HG03354 (cell line): Measurements from ENCODE around the gene MOG.
"Not testable (repeated sequence)": the region's sequence is repeated elsewhere in the genome, so short reads cannot be mapped to it uniquely, and the experiment has no call there.

Experiments
- ATAC-seq: cut with Tn5 transposase; IDR thresholded peaks from one replicate; pipeline ENCODE4 v1.9.1; 2021; ENCODE audit warnings: mild to moderate bottlenecking; ENCODE audit not compliant: unreplicated experiment, poor library complexity, severe bottlenecking

Gene MOG

GRCh38 chr6:29633534-29633905, 23.4 kb upstream of the MOG start:
- ATAC-seq = no peak

- no peak for ATAC-seq
Observed at GRCh38 chr6:29637247-29637646, 19.6 kb upstream of the MOG start.

GRCh38 chr6:29641430-29642148, 15.3 kb upstream of the MOG start:
- ATAC-seq = no peak

GRCh38 chr6:29647927-29648642, 8.8 kb upstream of the MOG start:
- no peak for ATAC-seq

GRCh38 chr6:29649701-29650673, 6.9 kb upstream of the MOG start:
- peak; percentile 97 for ATAC-seq

GRCh38 chr6:29651413-29652197, 5.3 kb upstream of the MOG start:
- ATAC-seq = no peak

- ATAC-seq = no peak
Observed at GRCh38 chr6:29652198-29652584, 4.7 kb upstream of the MOG start.

GRCh38 chr6:29653452-29654038, 3.3 kb upstream of the MOG start:
- no peak for ATAC-seq

GRCh38 chr6:29655658-29656057, 1.2 kb upstream of the MOG start:
- ATAC-seq = no peak

GRCh38 chr6:29656157-29656556, 735 bp upstream of the MOG start:
- ATAC-seq = no peak

GRCh38 chr6:29661071-29661470, 4.2 kb downstream of the MOG start:
- ATAC-seq = no peak

- not testable (repeated sequence) for ATAC-seq
Observed at GRCh38 chr6:29661502-29662141, 4.7 kb downstream of the MOG start.

GRCh38 chr6:29663300-29664042, 6.6 kb downstream of the MOG start:
- ATAC-seq = no peak

GRCh38 chr6:29665942-29666825, 9.3 kb downstream of the MOG start:
- no peak for ATAC-seq

- no peak for ATAC-seq
Observed at GRCh38 chr6:29666826-29667130, 9.9 kb downstream of the MOG start.

- ATAC-seq = no peak
Observed at GRCh38 chr6:29667158-29667557, 10.3 kb downstream of the MOG start.

GRCh38 chr6:29671026-29671425, 14.1 kb downstream of the MOG start:
- ATAC-seq = no peak
